ENCODE results near the gene NPNT.

Gene NPNT

GRCh38 chr4:106010761-106011160 is 115.5 kb downstream of the NPNT start:
- TF ChIP-seq CTCF (conservative IDR thresholded peaks at IDR 0.05; ENCODE audit: low read depth, low read length): no peak
- no peak overlapping the region for H3K4me3 ChIP-seq (ENCODE audit: low read length)
- DNase-seq (ENCODE audit: low read depth): no peak

GRCh38 chr4:106011387-106011786 is 116.1 kb downstream of the NPNT start:
- H3K4me3 ChIP-seq (ENCODE audit: low read length): no peak overlapping the region
- no peak for TF ChIP-seq CTCF (conservative IDR thresholded peaks at IDR 0.05; ENCODE audit: low read depth, low read length)
- DNase-seq (ENCODE audit: low read depth): no peak

GRCh38 chr4:106017975-106018374 is 122.7 kb downstream of the NPNT start:
- TF ChIP-seq CTCF (conservative IDR thresholded peaks at IDR 0.05; ENCODE audit: low read depth, low read length): no peak
- no peak for DNase-seq (ENCODE audit: low read depth)
- no peak overlapping the region for H3K4me3 ChIP-seq (ENCODE audit: low read length)

- no peak overlapping the region for H3K4me3 ChIP-seq (ENCODE audit: low read length)
- no peak for TF ChIP-seq CTCF (conservative IDR thresholded peaks at IDR 0.05; ENCODE audit: low read depth, low read length)
- no peak for DNase-seq (ENCODE audit: low read depth)
Measured at GRCh38 chr4:106019771-106020170, 124.5 kb downstream of the NPNT start.

Measured in retinal pigment epithelial cell (primary cell).